ENCODE measurements around the gene HS3ST2.

DNA sequence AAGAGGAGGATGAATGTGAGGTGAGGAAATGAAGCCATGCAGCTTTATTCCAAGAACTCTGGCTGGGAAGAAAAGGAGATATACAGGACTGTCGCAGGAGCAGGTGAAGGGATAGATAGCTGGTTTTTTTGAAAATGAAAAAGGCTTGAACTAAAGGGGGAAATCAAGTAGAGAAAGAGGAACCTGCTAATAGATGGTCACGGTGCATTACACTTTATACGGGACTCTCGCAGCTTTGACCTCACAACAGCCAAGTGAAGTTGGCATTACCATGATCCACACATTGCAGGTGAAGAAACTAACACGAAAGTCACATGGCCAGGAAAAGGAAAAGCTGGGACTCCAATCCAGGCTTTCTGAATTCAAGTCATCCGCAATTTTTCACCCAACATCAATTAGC lies 86.9 kb downstream of the HS3ST2 start:
- TF ChIP-seq, protein P1, sequence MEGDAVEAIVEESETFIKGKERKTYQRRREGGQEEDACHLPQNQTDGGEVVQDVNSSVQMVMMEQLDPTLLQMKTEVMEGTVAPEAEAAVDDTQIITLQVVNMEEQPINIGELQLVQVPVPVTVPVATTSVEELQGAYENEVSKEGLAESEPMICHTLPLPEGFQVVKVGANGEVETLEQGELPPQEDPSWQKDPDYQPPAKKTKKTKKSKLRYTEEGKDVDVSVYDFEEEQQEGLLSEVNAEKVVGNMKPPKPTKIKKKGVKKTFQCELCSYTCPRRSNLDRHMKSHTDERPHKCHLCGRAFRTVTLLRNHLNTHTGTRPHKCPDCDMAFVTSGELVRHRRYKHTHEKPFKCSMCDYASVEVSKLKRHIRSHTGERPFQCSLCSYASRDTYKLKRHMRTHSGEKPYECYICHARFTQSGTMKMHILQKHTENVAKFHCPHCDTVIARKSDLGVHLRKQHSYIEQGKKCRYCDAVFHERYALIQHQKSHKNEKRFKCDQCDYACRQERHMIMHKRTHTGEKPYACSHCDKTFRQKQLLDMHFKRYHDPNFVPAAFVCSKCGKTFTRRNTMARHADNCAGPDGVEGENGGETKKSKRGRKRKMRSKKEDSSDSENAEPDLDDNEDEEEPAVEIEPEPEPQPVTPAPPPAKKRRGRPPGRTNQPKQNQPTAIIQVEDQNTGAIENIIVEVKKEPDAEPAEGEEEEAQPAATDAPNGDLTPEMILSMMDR (IDR thresholded peaks at IDR 0.05), result no peak
- TF ChIP-seq POLR2A (IDR thresholded peaks at IDR 0.05; ENCODE audit: low read depth) (no peak), EP300 (IDR thresholded peaks at IDR 0.05) (no peak)

Data from esophagus muscularis mucosa (tissue), 4 donors.